Upper lobe of right lung (tissue), 1 donor: Measurements from ENCODE around the gene RAD9A. TPM values are rescaled to one million over a fixed set of nuclear protein-coding genes. Genes with fewer than 3 reads are reported as not detected.
A peak's percentile ranks its signal among the peaks of the same experiment; 100 is the strongest.

Experiments
- ATAC-seq: fragments of 200-7000 bp; cut with Tn5 transposase; one replicate; pipeline ENCODE4 v1.9.1; 2020; ENCODE audit warnings: mild to moderate bottlenecking, moderate library complexity
- DNase-seq: peaks from one replicate; pipeline ENCODE4 v3.0.0-alpha.2; 2020
- H3K27ac ChIP-seq: fragments of 200-600 bp; one replicate; pipeline ENCODE4 v1.8.0; 2022
- H3K27me3 ChIP-seq: fragments of 200-600 bp; one replicate; pipeline ENCODE4 v1.8.0; 2022; ENCODE audit warnings: mild to moderate bottlenecking
- H3K36me3 ChIP-seq: fragments of 200-600 bp; one replicate; pipeline ENCODE4 v1.8.0; 2022
- H3K4me1 ChIP-seq: fragments of 200-600 bp; one replicate; pipeline ENCODE4 v1.8.0; 2022
- H3K4me3 ChIP-seq: fragments of 200-600 bp; one replicate; pipeline ENCODE4 v1.8.0; 2022; ENCODE audit warnings: mild to moderate bottlenecking
- H3K9me3 ChIP-seq: fragments of 200-600 bp; one replicate; pipeline ENCODE4 v1.8.0; 2022
- CTCF ChIP-seq: fragments of 200-600 bp; IDR thresholded peaks from one replicate; pipeline ENCODE4 v1.8.0; 2022; ENCODE audit warnings: antibody characterized with exemption
- intact Hi-C: fragments of 100-400 bp; cut with DNase I; formaldehyde crosslinking; loops from one replicate; pipeline ENCODE4 v1.11.0; 2022
- total RNA-seq: library from RNA; stranded (reverse); fragmentation: NEBNext Ultra II Directional; extraction: Animal tissue kit (Norgen Biotek cat#: 25700); gene quantifications from one replicate; pipeline ENCODE4 v1.2.1, GENCODE V29; 2021
- donor health status: DM: no; HTN: yes; CAD: no; lungs with severe emphysema.

The RAD9A gene
- total RNA-seq, 1 donor from 2014 or later: 20.7 TPM

- Histone ChIP-seq H3K27me3 (no peaks in the 10 kb centered on the region), H3K4me3 (no peak overlapping the region), H3K27ac (peak overlapping the region; percentile 99), H3K36me3 (no peaks in the 10 kb centered on the region), H3K9me3 (no peaks in the 10 kb centered on the region), H3K4me1 (peaks cover 61% of the 10 kb centered on the region)
- intact Hi-C loops: no loop called here
- ATAC-seq (no peak), DNase-seq (no peak)
- TF ChIP-seq CTCF: no peak
These were observed 35.9 kb upstream of the RAD9A start for GRCh38 chr11:67355794-67356386.

GRCh38 chr11:67356387-67356863 is 35.4 kb upstream of the RAD9A start:
- DNase-seq: peak; percentile 47
- H3K36me3 ChIP-seq: no peaks in the 10 kb centered on the region
- intact Hi-C loops: no loop called here
- H3K27ac ChIP-seq: peak overlapping the region; percentile 99
- no peaks in the 10 kb centered on the region for H3K9me3 ChIP-seq
- no peak overlapping the region for H3K4me3 ChIP-seq
- peaks cover 56% of the 10 kb centered on the region for H3K4me1 ChIP-seq
- no peak for ATAC-seq
- no peak for TF ChIP-seq CTCF
- H3K27me3 ChIP-seq: no peaks in the 10 kb centered on the region

GRCh38 chr11:67356864-67357561 is 34.8 kb upstream of the RAD9A start:
- Histone ChIP-seq H3K36me3 (no peaks in the 10 kb centered on the region), H3K27me3 (no peaks in the 10 kb centered on the region), H3K27ac (peak overlapping the region; percentile 99), H3K4me3 (no peak overlapping the region), H3K4me1 (peaks cover 50% of the 10 kb centered on the region), H3K9me3 (no peaks in the 10 kb centered on the region)
- DNase-seq (peak; percentile 79), ATAC-seq (peak; percentile 59)
- intact Hi-C loops: no loop called here
- TF ChIP-seq CTCF: peak; percentile 88

- Histone ChIP-seq H3K27me3 (no peaks in the 10 kb centered on the region), H3K27ac (peak overlapping the region; percentile 99), H3K9me3 (no peaks in the 10 kb centered on the region), H3K4me1 (peaks cover 42% of the 10 kb centered on the region), H3K36me3 (no peaks in the 10 kb centered on the region), H3K4me3 (no peak overlapping the region)
- ATAC-seq: no peak
- TF ChIP-seq CTCF: no peak
- intact Hi-C loops: no loop called here
- no peak for DNase-seq
These were observed 33.7 kb upstream of the RAD9A start for GRCh38 chr11:67357831-67358670.

- no peak for ATAC-seq
- no peak for DNase-seq
- H3K9me3 ChIP-seq: no peaks in the 10 kb centered on the region
- no peaks in the 10 kb centered on the region for H3K27me3 ChIP-seq
- intact Hi-C loops: no loop called here
- no peaks in the 10 kb centered on the region for H3K36me3 ChIP-seq
- no peak overlapping the region for H3K27ac ChIP-seq
- no peak overlapping the region for H3K4me3 ChIP-seq
- H3K4me1 ChIP-seq: peaks cover 31% of the 10 kb centered on the region
- TF ChIP-seq CTCF: no peak
These were observed 27.6 kb upstream of the RAD9A start for GRCh38 chr11:67364169-67364568.
